ENCODE measurements around the gene OR52K2.

DNA sequence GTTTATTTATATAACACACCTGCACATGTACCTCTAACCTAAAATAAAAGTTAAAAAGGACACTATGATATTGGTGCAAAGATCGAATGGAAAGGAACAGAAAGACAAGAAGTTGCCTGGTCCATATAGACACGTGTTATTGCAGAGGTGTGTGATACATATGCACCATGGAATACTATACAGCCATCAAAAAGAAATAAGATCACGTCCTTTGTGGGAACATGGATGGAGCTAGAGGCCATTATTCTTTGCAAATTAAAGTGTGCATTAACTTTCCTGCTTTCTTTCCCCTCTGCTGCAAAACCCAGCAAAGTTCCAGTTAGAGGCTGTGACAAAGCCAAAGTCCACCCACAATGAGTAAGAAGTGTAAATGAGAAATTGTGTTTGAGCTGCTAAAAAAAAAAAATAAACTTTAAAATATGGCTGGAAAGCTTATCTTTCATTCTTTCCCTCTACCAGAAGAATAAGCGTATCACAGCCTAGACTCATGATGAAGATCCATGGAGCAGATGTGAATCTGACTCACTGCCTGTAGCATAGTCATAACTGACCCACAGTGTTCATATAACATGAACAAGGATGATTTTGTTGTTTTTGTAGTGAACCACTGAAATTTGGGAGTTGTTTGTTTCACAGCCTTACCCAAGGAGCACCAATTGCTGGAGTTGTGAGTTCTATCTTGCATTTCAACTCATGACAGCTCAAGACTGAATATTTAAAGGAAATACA, 42.9 kb downstream of the OR52K2 start:
- TF ChIP-seq EZH2 (IDR thresholded peaks at IDR 0.05) (no peak), POLR2AphosphoS5 (IDR thresholded peaks at IDR 0.05; ENCODE audit: borderline replicate concordance, low read depth, low read length) (no peak)

Data from SK-N-MC (cell line).